Measurements from ENCODE around the gene QRFP. TPM values are rescaled to one million over a fixed set of nuclear protein-coding genes. Genes with fewer than 3 reads are reported as not detected.

QRFP gene
- total RNA-seq, 4 donors from 2014 or later = not detected

DNA sequence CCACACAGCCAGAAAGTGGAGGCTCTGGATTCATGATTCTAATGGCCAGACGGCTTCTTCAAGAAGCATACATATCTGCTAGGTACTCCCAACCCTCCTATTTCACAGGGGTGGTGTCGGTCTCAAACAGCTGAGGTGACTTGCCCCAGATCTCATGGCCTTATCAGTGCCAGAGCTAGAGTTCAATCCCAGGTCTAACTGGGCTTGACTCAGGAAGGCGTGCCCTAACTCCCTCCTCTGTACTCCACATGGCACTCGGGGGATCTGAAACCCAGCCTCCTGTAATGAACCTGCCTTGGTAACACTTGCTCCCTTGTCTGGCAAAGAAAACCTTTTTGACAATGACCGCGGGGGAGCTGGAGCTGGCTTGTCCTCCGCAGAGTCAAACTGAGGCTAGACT lies 2.1 kb downstream of the QRFP start:
- ATAC-seq = no peak
- peaks cover 0 to 43% of the 10 kb centered on the region in 2 donors for H3K36me3 ChIP-seq
- peak overlapping the region in 3 of 4 donors; percentile 39 to 59 (median 43) for H3K27ac ChIP-seq
- no peak for TF ChIP-seq EP300 (IDR thresholded peaks at IDR 0.05)
- no peak for TF ChIP-seq POLR2AphosphoS5 (IDR thresholded peaks at IDR 0.05)
- WGBS, 2 donors (ENCODE audit: low coverage in 1 of 2) = 50 to 63% methylated on average over 2 to 3 of the region's 7 CpGs
- no peaks in the 10 kb centered on the region for H3K9me3 ChIP-seq
- H3K4me3 ChIP-seq = no peak overlapping the region
- peaks cover 16% of the 10 kb centered on the region for H3K27me3 ChIP-seq
- H3K4me1 ChIP-seq = peaks cover 0 to 42% (median 0%) of the 10 kb centered on the region in 3 donors

- peak; percentile 23 for ATAC-seq
- WGBS, 2 donors (ENCODE audit: low coverage in 1 of 2) = 52 to 59% methylated on average over 6 to 12 of the region's 34 CpGs
Measured at GRCh38 chr9:130893341-130894101, 3.1 kb downstream of the QRFP start.

DNA sequence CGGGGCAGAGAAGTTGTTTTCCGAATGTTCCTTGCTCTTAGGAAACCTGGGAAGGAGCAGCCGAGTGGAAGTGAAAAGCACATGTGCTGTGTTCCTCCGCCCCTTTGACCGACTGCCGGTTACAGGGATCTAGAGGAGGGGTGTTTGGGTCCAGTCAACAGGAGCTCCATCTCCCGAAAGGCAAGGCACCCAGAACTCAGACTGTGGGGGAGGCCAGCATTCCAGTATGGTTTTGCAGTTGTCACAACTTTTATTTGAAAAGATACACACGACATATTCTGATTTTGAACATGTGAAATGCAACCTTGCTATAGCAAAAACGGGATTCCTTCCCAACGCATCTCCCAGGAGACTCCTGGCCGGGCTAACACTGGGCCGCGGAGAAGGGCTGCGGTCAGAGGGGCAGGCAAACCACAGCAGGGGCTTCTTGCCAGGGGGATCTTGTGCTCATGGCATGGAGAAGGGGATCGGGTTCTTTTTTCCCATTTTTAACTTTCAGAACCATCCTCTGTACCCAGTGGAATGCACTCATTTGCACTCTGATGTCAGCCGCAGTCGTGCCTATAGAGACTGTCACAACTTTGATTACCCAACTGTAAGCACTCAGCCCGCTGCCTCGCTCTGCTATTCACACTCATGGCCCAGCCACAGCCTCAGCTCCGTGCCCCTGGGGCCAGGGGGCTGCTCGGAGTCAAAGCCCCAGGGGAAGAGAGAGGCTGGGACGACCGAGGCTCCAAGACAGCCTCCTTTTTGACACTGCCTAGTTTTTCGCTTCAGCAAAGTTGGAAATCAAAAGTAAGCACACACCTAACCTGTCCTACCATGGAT lies 3.9 kb downstream of the QRFP start:
- Histone ChIP-seq H3K4me1 (peaks cover 0 to 49% (median under 1%) of the 10 kb centered on the region in 3 donors), H3K9me3 (no peaks in the 10 kb centered on the region), H3K4me3 (no peak overlapping the region), H3K36me3 (peaks cover 0 to 62% of the 10 kb centered on the region in 2 donors), H3K27me3 (peaks cover 1% of the 10 kb centered on the region), H3K27ac (peak overlapping the region in 2 of 4 donors; percentile 39 to 59)
- TF ChIP-seq POLR2A (IDR thresholded peaks at IDR 0.05) (no peak), EP300 (IDR thresholded peaks at IDR 0.05) (no peak), POLR2AphosphoS5 (IDR thresholded peaks at IDR 0.05) (no peak), CTCF (IDR thresholded peaks at IDR 0.05) (no peak)
- ATAC-seq = no peak
- WGBS, 2 donors (ENCODE audit: low coverage in 1 of 2) = 58 to 67% methylated on average over 1 to 9 of the region's 24 CpGs

More at GRCh38 chr9:130893341-130894101, 3.1 kb downstream of the QRFP start:
- Histone ChIP-seq H3K9me3 (no peaks in the 10 kb centered on the region), H3K4me1 (peaks cover 0 to 42% (median 0%) of the 10 kb centered on the region in 3 donors), H3K27ac (peak overlapping the region in 3 of 4 donors; percentile 39 to 59 (median 43)), H3K27me3 (peaks cover 10% of the 10 kb centered on the region), H3K4me3 (no peak overlapping the region), H3K36me3 (peaks cover 0 to 53% of the 10 kb centered on the region in 2 donors)
- TF ChIP-seq CTCF (IDR thresholded peaks at IDR 0.05) (peak in 2 of 4 experiments; percentile 48), POLR2AphosphoS5 (IDR thresholded peaks at IDR 0.05) (peak; percentile 59), POLR2A (IDR thresholded peaks at IDR 0.05) (no peak)

DNA sequence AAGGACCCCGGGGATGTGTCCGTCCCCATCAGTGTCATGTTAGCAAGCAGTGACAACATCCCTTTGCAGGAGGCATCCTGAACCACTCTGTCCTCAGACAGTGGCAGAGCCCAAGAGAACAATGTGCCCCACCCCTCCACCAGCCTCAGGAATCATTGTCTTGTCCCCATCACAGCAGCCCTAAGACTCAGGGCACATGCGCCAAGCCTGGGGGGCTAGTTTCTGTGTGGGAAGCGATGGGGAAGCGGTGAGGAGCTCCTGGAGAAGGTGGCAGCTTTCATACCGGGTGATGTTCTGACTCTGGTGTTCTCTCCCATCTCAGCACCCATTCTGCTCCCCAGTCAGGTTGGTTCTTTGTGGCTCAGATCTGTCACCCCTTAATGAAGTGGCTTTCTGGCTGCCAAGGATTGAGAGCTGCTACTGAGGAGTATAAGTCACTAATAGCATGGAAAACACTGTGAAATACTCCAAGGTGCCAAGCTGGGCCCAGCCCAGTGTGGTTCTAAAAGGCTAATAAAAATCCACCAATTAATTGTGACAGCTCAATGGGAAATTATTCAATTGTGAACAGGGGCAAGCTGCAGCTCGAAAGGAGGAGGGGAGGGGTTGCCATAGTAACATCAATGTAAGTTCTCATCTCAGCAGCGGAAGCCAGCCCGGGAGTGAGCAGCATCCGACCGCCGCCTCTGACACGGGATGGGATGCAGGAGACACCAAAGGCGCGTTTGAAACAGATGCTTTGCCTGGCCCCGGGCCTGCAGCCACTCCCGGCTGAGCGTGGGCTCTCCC lies 4.7 kb downstream of the QRFP start:
- peaks cover 0 to 70% of the 10 kb centered on the region in 2 donors for H3K36me3 ChIP-seq
- H3K27ac ChIP-seq = no peak overlapping the region

More for the DNA sequence above, 4.7 kb downstream of the QRFP start:
- ATAC-seq = peak; percentile 39
- no peaks in the 10 kb centered on the region for H3K27me3 ChIP-seq
- no peak overlapping the region for H3K4me3 ChIP-seq
- peaks cover 0 to 57% (median 5%) of the 10 kb centered on the region in 3 donors for H3K4me1 ChIP-seq
- no peaks in the 10 kb centered on the region for H3K9me3 ChIP-seq
- WGBS, 2 donors (ENCODE audit: low coverage in 1 of 2) = 66 to 70% methylated on average over 4 to 8 of the region's 18 CpGs
- TF ChIP-seq POLR2AphosphoS5 (IDR thresholded peaks at IDR 0.05) (no peak), EP300 (IDR thresholded peaks at IDR 0.05) (no peak), POLR2A (IDR thresholded peaks at IDR 0.05) (no peak), CTCF (IDR thresholded peaks at IDR 0.05) (no peak)

All from gastroesophageal sphincter (tissue), 4 donors.